GM21528 (cell line): ENCODE measurements around the gene ZNF444.
"Not testable (repeated sequence)": the region's sequence is repeated elsewhere in the genome, so short reads cannot be mapped to it uniquely, and the experiment has no call there.

Experiments used
- ATAC-seq: cut with Tn5 transposase; IDR thresholded peaks from one replicate; pipeline ENCODE4 v1.9.1; 2021; ENCODE audit warnings: mild to moderate bottlenecking, moderate library complexity; ENCODE audit not compliant: unreplicated experiment, low FRiP score

ZNF444 gene

GRCh38 chr19:56144831-56145230, 3.7 kb downstream of the ZNF444 start:
- ATAC-seq = no peak

- ATAC-seq = no peak
These were observed 4.6 kb downstream of the ZNF444 start for GRCh38 chr19:56145698-56146097.

- no peak for ATAC-seq
These were observed 5.8 kb downstream of the ZNF444 start for GRCh38 chr19:56146904-56147303.

DNA sequence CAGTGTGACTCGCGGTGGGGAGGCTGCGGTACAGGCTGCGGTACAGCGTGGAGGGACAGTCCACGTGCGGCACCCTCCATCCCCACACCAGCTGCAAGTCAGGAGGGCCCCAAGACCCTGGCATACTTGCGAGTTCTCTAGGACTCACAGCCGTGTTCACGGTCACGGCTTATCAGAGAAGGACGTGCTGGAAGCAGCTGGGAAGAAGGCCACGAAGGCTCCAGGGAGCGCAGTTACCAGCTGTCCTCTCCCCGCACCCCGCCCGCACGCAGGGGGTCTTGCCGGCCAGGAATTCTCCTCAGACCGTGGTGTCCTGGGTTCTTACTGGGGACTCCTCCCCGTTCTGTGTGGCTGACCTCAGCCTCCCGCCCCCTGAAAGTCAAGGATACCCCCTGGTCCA, 6.2 kb downstream of the ZNF444 start:
- no peak for ATAC-seq

- no peak for ATAC-seq
These were observed 7.0 kb downstream of the ZNF444 start for GRCh38 chr19:56148096-56148495.

DNA sequence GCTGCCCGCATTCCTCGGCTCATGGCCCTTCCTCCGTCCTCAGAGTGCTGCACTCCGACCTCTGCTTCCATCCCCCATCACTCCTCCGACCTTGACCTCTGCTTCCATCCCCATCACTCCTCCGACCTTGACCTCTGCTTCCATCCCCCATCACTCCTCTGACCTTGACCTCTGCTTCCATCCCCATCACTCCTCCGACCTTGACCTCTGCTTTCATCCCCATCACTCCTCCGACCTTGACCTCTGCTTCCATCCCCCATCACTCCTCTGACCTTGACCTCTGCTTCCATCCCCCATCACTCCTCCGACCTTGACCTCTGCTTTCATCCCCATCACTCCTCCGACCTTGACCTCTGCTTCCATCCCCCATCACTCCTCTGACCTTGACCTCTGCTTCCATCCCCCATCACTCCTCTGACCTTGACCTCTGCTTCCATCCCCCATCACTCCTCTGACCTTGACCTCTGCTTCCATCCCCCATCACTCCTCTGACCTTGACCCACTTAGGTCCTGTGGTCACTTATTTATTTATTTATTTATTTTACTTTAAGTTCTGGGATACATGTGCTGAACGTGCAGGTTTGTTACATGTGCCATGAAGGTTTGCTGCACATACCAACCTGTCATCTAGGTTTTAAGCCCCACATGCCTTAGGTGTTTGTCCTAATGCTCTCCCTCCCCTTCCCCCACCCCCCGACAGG, 8.0 kb downstream of the ZNF444 start:
- not testable (repeated sequence) for ATAC-seq

DNA sequence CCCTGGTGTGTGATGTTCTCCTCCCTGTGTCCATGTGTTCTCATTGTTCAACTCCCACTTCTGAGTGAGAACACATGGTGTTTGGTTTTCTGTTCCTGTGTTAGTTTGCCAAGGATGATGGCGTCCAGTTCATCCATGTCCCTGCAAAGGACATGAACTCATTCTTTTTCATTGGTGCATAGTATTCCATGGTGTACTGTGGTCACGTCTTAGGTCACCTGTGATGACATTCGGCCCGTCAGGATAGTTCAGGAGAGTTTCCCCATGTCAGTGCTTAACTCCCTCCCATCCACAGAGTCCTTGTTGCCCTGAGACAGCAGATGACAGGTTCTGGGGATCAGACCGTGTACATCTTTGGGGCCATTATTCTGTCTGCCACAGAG, 8.6 kb downstream of the ZNF444 start:
- ATAC-seq = no peak

GRCh38 chr19:56150358-56150757, 9.3 kb downstream of the ZNF444 start:
- ATAC-seq = no peak

DNA sequence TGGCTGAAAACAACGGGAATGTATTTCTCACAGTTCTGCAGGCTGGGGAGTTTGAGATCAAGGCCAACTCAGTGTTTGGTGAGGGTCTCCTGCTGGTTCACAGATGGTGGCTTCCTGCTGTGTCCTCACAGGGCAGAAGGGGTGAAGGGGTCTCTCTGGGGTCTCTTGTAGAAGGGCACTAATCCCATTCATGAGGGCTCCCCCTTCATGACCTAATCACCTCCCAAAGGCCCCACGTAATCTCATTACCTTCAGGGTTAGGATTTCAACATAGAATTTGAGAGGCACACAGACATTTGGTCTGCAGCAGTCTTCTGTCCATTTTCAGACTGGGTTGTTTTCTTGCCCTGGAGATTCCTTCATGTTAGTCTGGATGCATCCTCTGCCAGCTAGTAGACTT, 11.6 kb downstream of the ZNF444 start:
- no peak for ATAC-seq

- no peak for ATAC-seq
These were observed 12.4 kb downstream of the ZNF444 start for GRCh38 chr19:56153507-56153906.

GRCh38 chr19:56155124-56155687, 14.1 kb downstream of the ZNF444 start:
- ATAC-seq = no peak

DNA sequence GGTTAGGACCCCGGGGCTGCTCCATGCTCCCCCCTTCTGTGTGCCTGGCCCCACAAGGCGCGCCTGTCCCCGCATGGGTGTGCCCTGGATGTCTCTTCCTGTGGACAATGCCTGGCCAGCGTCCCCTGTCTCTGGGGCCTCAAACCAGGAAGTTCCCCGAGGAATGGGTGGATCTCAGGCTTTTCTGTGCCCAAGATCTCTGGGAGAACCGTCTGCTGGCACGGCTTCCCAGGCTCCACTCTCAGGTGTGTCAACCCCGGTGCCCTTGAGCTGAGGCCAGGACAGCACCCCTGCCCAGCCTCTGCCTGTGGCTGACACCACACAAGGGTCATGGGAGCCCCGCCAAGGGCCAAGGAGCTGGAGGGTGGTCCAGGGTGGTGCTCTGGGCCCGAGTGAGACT, 15.7 kb downstream of the ZNF444 start:
- no peak for ATAC-seq

DNA sequence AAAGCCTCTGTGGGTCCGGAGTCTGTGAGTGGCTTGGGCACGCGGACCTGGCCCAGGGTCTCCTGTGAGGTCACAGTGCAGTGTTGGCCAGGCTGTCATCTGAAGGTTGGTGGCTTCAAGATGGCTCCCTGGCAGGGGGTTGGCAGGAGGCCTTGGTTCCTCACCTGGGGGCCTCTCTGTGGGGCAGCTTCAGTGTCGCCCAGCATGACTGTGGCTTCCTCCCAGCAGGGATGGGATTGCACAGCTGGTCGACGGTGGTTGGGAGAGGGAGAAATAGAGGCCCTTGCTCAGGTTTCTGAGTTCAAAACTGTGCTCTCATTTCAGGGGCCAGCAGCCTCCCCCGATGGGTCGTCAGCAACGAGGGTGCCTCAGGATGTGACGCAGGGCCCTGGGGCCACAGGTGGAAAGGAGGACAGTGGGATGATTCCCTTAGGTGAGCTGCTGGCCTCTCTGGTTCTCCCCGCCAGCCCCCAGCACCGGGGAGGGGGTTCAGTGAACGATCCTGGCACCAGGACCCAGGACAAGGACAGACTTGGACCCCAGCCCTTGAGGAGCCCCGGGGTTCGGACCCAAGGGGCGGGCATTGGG, 17.2 kb downstream of the ZNF444 start:
- no peak for ATAC-seq

- ATAC-seq = no peak
These were observed 18.0 kb downstream of the ZNF444 start for GRCh38 chr19:56159009-56159559.

DNA sequence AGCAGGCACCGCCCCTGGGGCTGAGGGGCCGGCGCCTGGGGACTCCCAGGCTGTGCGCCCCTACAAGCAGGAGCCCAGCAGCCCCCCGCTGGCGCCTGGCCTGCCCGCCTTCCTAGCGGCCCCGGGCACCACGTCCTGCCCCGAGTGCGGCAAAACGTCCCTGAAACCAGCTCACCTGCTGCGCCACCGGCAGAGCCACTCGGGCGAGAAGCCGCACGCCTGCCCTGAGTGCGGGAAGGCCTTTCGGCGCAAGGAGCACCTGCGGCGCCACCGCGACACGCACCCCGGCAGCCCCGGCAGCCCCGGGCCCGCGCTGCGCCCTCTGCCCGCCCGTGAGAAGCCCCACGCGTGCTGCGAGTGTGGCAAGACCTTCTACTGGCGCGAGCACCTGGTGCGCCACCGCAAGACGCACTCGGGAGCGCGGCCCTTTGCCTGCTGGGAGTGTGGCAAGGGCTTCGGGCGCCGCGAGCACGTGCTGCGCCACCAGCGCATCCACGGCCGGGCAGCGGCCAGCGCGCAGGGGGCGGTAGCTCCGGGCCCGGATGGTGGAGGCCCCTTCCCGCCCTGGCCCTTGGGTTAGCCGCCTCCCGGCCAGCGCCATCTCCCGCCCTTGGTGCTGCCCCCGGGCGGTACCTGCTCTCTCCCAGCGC, 18.7 kb downstream of the ZNF444 start:
- no peak for ATAC-seq

GRCh38 chr19:56161534-56161933, 20.4 kb downstream of the ZNF444 start:
- ATAC-seq = no peak

DNA sequence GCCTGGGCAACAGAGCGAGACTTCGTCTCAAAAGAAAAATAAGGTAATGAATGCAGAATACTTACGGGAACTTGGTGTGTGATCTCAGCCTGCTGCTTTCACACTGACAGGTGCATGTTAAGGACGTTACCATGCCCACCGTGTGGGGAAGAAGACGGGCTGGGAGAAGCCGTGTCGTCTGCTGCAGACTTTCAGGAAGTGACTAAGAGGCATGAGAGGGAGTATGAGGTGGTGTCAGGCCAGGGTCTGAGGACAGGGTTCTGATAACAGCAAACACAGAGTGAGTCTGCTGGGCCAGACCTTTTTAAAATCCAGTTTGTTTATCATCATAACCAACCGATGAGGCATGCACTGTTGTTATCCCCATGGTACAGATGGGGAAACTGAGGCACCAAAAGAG, 21.2 kb downstream of the ZNF444 start:
- no peak for ATAC-seq

- no peak for ATAC-seq
These were observed 22.0 kb downstream of the ZNF444 start for GRCh38 chr19:56163097-56163496.

GRCh38 chr19:56167064-56167578, 26.0 kb downstream of the ZNF444 start:
- ATAC-seq = no peak

- no peak for ATAC-seq
These were observed 29.2 kb downstream of the ZNF444 start for GRCh38 chr19:56170261-56170660.

DNA sequence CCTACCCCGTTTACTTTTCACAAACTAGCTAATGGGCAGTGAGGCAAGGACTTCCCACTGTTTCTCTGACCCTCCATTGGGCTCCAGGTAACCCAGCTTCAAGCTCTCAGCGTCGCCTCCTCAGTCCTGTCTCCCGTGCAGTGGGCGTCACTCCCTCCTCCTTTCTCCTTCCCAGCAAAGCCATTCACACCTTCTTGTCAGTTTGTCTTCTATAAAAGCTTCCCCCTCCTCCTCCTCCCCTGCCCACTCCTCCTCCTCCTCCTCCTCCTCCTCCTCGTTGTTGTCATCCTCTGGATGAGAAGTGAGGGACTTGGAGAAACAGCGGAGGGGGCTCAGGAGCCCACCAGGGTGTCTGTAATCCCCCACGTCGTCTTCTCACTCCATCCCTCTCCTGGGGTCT, 33.0 kb downstream of the ZNF444 start:
- no peak for ATAC-seq
